ENCODE results near the gene YBEY.
"Not testable (repeated sequence)": the region's sequence is repeated elsewhere in the genome, so short reads cannot be mapped to it uniquely, and the experiment has no call there.

YBEY gene, protein sequence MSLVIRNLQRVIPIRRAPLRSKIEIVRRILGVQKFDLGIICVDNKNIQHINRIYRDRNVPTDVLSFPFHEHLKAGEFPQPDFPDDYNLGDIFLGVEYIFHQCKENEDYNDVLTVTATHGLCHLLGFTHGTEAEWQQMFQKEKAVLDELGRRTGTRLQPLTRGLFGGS

GRCh38 chr21:46285761-46286647, at the start of gene YBEY:
Gene YBEY, plus strand, starts transcription at chr21:46286342. Its CDS starts 572 bp downstream, at chr21:46286914.
- DNase-seq (ENCODE audit: low read depth) = peak; percentile 91

- no peak for DNase-seq (ENCODE audit: low read depth)
These were observed 48.7 kb upstream of the YBEY start for GRCh38 chr21:46237474-46237873.

- no peak for DNase-seq (ENCODE audit: low read depth)
These were observed 46.3 kb upstream of the YBEY start for GRCh38 chr21:46239817-46240325.

DNA sequence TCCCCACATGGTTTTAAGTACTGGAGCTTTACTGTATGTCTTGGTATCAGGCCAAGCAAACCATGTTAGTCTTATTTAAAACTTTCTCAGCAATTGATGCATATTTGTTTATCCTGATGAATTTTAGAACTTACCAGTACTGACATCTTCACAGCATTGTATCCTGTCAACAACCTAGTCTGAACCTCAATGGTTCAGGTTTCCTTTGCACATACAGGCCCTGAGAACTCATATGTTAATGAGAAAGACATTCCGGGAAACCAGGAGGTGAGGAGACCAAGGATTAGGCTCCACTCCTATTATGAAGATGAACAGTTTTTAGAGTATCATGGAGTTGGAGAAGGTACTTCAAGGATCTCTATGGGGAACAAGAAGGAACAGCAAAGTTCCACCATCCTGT, 44.6 kb upstream of the YBEY start:
- not testable (repeated sequence) for DNase-seq (ENCODE audit: low read depth)

GRCh38 chr21:46243325-46243724, 42.8 kb upstream of the YBEY start:
- DNase-seq (ENCODE audit: low read depth) = peak; percentile 13

DNA sequence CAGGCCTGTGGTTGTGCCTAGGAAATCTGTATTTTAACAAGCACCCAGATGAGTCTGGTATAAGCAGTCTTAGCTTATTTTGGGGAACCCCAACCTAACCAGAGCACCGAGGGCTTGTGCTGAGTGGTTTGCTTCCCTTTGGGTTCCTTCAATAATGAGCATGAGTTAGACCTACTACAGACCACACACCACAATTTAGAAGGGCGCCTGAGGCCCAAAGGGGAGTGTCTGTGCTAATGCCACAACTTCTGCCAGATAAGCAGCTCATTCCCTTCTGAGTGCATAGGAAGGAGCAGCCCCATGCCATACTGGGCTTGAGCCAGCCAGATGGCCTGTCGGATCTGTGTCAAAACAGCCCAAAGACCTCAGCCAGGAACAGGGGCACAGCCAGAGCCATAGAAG, 42.2 kb upstream of the YBEY start:
- DNase-seq (ENCODE audit: low read depth) = no peak

- DNase-seq (ENCODE audit: low read depth) = no peak
These were observed 41.5 kb upstream of the YBEY start for GRCh38 chr21:46244602-46245001.

DNA sequence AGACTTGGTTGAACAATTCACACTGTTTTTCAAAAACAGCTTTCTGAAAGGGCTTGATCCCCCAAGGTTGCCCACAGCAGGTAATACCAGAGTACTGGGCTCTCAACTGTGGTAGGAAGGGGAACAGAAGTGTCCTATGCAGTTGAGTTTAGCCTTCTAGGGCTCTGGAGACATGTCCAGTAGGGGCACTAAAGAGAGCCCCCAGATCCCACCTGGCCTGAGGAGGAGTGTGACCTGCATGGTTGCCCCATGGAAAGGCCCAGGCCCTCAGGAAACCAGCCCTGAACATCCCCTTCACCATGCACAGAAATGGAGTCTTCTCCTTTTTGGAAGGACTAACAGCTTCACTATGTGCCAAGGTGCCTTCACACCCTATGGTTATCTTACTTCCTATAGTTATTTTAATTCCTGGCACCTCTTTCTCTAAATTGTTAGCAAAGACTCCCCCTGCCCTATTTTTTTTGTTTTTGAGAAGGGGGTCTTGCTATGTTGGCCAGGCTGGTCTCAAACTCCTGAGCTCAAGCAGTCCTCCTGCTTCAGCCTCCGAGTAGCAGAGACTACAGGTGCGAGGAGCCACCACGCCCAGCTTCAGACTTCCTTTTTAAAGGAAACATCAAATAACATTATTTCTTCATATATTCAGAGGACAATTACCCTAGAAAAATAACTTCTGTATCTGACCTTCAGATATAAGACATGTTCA, 40.8 kb upstream of the YBEY start:
- no peak for DNase-seq (ENCODE audit: low read depth)

DNA sequence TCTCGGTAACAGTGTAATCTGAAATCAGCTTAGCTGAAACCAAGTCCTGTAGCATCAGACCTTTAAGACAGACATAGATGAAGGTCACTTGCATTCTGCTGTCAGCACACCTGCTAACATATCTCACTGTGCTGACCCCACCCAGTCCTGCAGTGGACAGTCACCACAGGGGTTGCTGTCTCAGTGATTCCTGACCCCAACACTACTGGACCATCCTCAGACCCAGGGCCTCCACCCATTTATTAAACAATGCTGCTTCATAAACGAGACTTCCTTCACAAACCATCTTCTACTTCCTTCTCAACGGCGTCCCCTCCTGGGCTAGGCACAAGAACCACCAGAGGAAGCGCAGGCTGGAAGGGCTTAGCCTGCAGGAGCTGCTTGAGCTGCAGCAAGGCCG, 39.8 kb upstream of the YBEY start:
- no peak for DNase-seq (ENCODE audit: low read depth)

- no peak for DNase-seq (ENCODE audit: low read depth)
These were observed 38.3 kb upstream of the YBEY start for GRCh38 chr21:46247699-46248421.

GRCh38 chr21:46248422-46248782, 37.7 kb upstream of the YBEY start:
- DNase-seq (ENCODE audit: low read depth) = no peak

DNA sequence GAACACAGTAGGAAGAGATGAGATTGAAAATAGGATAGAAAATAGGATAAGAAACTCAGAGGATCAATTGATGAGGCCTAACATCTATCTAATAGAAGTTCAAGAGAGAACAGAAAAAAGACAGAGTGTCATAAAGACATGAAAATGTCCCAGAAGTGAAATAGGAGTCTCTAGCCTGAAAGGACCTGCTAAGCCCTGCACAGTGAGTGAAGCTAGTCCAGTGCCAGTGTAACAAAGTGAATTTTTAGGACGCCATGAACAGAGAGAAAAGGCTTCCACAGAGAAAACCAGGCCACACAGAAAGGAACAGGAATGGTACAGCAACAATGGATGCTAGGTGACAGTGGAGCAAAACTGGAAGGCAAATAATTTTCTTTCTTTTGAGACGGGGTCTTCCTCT, 37.3 kb upstream of the YBEY start:
- DNase-seq (ENCODE audit: low read depth) = no peak

DNA sequence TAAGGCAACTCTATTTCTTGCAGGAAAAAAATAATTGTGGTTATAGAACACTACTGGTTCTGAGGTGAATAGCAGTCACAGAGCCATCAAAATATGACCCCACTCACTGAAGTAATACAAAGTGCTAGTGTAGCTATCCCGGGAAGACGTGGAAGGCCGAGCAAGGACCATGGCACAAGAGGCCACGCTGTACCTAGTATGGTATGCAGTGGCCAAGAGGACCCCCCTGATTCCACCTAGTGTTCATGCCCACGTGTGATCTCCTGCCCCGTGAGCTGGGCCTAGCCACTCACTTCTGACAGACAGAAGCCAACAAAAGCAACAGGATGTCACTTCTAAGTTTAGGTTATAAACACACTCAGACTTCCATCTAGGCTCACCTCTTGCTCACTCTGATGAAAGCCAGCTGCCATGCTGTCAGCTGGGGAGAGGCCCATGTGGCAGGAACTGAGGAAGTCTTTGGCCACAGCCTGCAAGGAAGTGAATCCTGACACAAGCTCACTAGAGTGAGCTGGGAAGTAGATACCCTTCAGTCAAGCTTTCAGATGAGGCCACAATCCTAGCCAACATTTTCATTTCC, 35.9 kb upstream of the YBEY start:
- DNase-seq (ENCODE audit: low read depth) = peak; percentile 9

DNA sequence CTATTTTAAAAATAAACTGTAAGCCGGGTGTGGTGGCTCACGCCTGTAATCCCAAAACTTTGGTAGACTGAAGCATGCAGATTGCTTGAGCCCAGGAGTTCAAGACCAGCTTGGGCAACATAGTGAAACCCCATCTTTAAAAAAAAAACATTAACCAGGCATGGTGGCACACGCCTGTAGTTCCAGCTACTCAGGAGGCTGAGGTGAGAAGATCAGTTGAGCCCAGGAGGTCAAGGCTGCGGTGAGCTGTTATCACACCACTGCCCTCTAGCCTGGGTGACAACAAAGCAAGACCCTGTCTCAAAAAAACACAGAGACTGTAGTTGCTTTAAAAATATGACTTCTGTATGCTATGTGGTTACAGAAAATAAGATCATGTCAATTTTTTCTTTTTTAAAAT, 33.3 kb upstream of the YBEY start:
- DNase-seq (ENCODE audit: low read depth) = no peak

DNA sequence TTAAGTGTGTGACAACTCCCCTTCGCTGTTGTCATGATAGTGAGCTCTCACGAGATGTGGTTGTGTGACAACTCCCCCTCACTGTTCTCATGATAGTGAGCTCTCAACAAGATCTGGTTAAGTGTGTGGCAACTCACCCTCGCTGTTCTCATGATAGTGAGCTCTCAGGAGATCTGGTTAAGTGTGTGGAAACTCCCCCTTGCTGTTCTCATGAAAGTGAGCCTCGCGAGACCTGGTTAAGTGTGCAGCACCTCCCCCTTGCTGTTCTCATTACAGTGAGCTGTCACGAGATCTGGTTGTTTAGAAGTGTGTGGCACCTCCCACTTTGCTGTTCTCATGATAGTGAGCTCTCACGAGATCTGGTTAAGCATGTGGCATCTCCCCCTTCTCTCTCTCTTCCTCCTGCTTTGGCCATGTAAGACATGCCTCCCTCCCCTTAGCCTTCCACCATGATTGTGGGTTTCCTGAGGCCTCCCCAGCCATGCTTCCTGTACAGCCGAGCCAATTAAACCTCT, 32.5 kb upstream of the YBEY start:
- peak; percentile 69 for DNase-seq (ENCODE audit: low read depth)

- no peak for DNase-seq (ENCODE audit: low read depth)
These were observed 31.8 kb upstream of the YBEY start for GRCh38 chr21:46254208-46254975.

DNA sequence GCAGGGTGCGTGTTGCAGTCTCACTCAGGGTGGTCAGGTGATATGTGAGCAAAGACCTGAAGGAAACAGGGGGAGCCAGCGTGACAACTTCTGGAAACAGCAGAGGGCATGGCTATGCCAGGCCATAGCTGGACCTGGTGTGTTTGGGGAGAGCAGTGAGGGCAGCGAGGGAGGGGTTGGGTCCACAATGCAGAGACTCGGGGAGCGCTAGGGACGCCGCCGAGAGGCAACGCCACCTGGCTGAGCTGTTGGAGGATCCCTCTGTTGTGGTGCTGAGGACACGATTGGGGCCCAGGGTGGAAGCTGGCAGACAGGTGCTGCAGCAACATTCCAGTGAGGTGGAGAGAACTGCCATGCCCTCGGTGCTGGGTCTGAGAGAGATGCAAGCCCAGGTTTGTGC, 31.0 kb upstream of the YBEY start:
- no peak for DNase-seq (ENCODE audit: low read depth)

DNA sequence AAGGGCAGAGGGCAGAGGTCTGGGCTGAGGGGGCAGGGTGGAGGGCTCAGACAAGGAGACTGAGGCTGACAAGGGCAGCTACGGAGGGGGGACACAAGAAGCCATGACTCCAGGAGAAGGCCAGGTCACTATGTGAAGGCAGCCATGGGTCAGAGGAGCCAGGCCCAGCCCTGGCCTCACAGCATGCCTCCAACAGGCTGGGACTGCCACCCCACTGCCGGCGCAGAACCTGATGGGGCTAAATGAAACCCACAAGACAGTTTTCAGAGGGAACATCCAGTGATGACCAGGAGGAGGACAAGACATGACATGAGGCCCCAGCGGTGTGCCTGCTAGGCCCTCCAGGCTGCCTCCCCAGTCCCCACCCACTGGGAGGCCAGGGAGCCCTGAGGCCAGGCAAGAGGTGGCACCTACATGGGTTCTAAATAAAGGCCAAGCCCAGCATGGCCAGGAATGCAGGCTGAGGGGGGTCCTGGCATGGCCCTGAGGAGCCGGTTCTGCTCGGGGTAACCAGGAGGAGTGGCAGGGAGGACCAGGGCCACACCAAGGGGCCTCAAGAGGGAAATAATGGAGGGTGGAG, 30.3 kb upstream of the YBEY start:
- no peak for DNase-seq (ENCODE audit: low read depth)

- DNase-seq (ENCODE audit: low read depth) = no peak
These were observed 29.6 kb upstream of the YBEY start for GRCh38 chr21:46256501-46256994.

- DNase-seq (ENCODE audit: low read depth) = no peak
These were observed 22.0 kb upstream of the YBEY start for GRCh38 chr21:46264046-46264689.
